ENCODE data around the gene GFPT2. TPM values are rescaled to one million over a fixed set of nuclear protein-coding genes. Genes with fewer than 3 reads are reported as not detected.

The GFPT2 gene
- total RNA-seq, 1 donor from 2014 or later, result 47.9 TPM

- Histone ChIP-seq H3K27me3 (no peaks in the 10 kb centered on the region), H3K36me3 (no peaks in the 10 kb centered on the region), H3K4me3 (no peak overlapping the region), H3K27ac (no peak overlapping the region), H3K4me1 (no peaks in the 10 kb centered on the region), H3K9me3 (no peaks in the 10 kb centered on the region)
- DNase-seq (ENCODE audit: extremely low spot score in 2 of 2), result no peak
- TF ChIP-seq POLR2AphosphoS5 (IDR thresholded peaks at IDR 0.05; ENCODE audit: insufficient read depth in 1 of 2, low read depth in 1 of 2) (no peak), POLR2A (IDR thresholded peaks at IDR 0.05) (no peak), CTCF (IDR thresholded peaks at IDR 0.05) (no peak)
- intact Hi-C loops (cut with DNase I), result no loop called here
Observed at GRCh38 chr5:180399401-180400215, 46.5 kb upstream of the GFPT2 start.

GRCh38 chr5:180396926-180397325, 43.8 kb upstream of the GFPT2 start:
- TF ChIP-seq POLR2A (IDR thresholded peaks at IDR 0.05) (no peak), POLR2AphosphoS5 (IDR thresholded peaks at IDR 0.05; ENCODE audit: insufficient read depth in 1 of 2, low read depth in 1 of 2) (no peak), CTCF (IDR thresholded peaks at IDR 0.05) (no peak)
- no peaks in the 10 kb centered on the region for H3K9me3 ChIP-seq
- no peaks in the 10 kb centered on the region for H3K4me1 ChIP-seq
- H3K27ac ChIP-seq, result no peak overlapping the region
- intact Hi-C loops (cut with DNase I), result no loop called here
- no peak for DNase-seq (ENCODE audit: extremely low spot score in 2 of 2)
- no peaks in the 10 kb centered on the region for H3K27me3 ChIP-seq
- no peaks in the 10 kb centered on the region for H3K36me3 ChIP-seq
- H3K4me3 ChIP-seq, result no peak overlapping the region

GRCh38 chr5:180395540-180396274, 42.6 kb upstream of the GFPT2 start:
- no peaks in the 10 kb centered on the region for H3K4me1 ChIP-seq
- no peak overlapping the region for H3K27ac ChIP-seq
- no peaks in the 10 kb centered on the region for H3K27me3 ChIP-seq
- no peaks in the 10 kb centered on the region for H3K9me3 ChIP-seq
- intact Hi-C loops (cut with DNase I), result no loop called here
- H3K4me3 ChIP-seq, result no peak overlapping the region
- no peaks in the 10 kb centered on the region for H3K36me3 ChIP-seq
- DNase-seq (ENCODE audit: extremely low spot score in 2 of 2), result no peak
- no peak for TF ChIP-seq CTCF (IDR thresholded peaks at IDR 0.05)
- TF ChIP-seq POLR2A (IDR thresholded peaks at IDR 0.05), result no peak
- TF ChIP-seq POLR2AphosphoS5 (IDR thresholded peaks at IDR 0.05; ENCODE audit: insufficient read depth in 1 of 2, low read depth in 1 of 2), result no peak

GRCh38 chr5:180394031-180394636, 41.0 kb upstream of the GFPT2 start:
- TF ChIP-seq POLR2AphosphoS5 (IDR thresholded peaks at IDR 0.05; ENCODE audit: insufficient read depth in 1 of 2, low read depth in 1 of 2) (no peak), POLR2A (IDR thresholded peaks at IDR 0.05) (no peak), CTCF (IDR thresholded peaks at IDR 0.05) (no peak)
- Histone ChIP-seq H3K4me1 (no peaks in the 10 kb centered on the region), H3K27me3 (no peaks in the 10 kb centered on the region), H3K27ac (no peak overlapping the region), H3K9me3 (no peaks in the 10 kb centered on the region), H3K4me3 (no peak overlapping the region), H3K36me3 (no peaks in the 10 kb centered on the region)
- intact Hi-C loops (cut with DNase I), result no loop called here
- no peak for DNase-seq (ENCODE audit: extremely low spot score in 2 of 2)
